K562 (cell line): Measurements from ENCODE around the gene PRKCE. TPM values are rescaled to one million over a fixed set of nuclear protein-coding genes. Genes with fewer than 3 reads are reported as not detected.

Experiments used
- AFF1 ChIP-seq, 2 experiments: fragments of 450-650 bp; IDR thresholded peaks; 2 replicates each; pipeline ENCODE4 v1.6.1; 2018; ENCODE audit warnings: mild to moderate bottlenecking in 2 of 2, low read depth in 1 of 2; ENCODE audit not compliant: partially characterized antibody in 2 of 2
- ARID3B ChIP-seq: fragments of 250-450 bp; sonication (Bioruptor Pico); IDR thresholded peaks from 2 replicates; pipeline ENCODE4 v1.4.0; 2020; ENCODE audit warnings: borderline replicate concordance
- CHAMP1 ChIP-seq: fragments of 450-650 bp; IDR thresholded peaks from 2 replicates; pipeline ENCODE4 v1.6.1; 2016; ENCODE audit warnings: mild to moderate bottlenecking
- CXXC5 ChIP-seq: fragments of 250-450 bp; sonication (Bioruptor Pico); IDR thresholded peaks from 2 replicates; pipeline ENCODE4 v1.8.0; 2022; ENCODE audit warnings: inconsistent platforms, mild to moderate bottlenecking, moderate library complexity
- GABPA ChIP-seq: fragments of 200-800 bp; sonication (Bioruptor generic); conservative IDR thresholded peaks from 2 replicates; pipeline ENCODE4 v1.6.1; 2016; ENCODE audit warnings: low read depth, missing genetic modification characterization, missing compliant biosample characterization
- IFI16 ChIP-seq: fragments of 250-450 bp; sonication (Bioruptor Pico); IDR thresholded peaks from 2 replicates; pipeline ENCODE4 v2.1.2; 2022; ENCODE audit warnings: mild to moderate bottlenecking, inconsistent platforms
- JUN ChIP-seq, 2 experiments: sonication (generic) in 1 of 2; formaldehyde crosslinking in 1 of 2; IDR thresholded peaks; 2 replicates each; pipeline versions ENCODE4 v1.6.1 to v1.8.0; 2012 to 2022; ENCODE audit warnings: borderline replicate concordance in 2 of 2, mild to moderate bottlenecking in 2 of 2, improper control_type of control experiment in 1 of 2, low read depth in 1 of 2, low read length in 1 of 2, missing genetic modification reagents in 1 of 2
- MCM2 ChIP-seq: fragments of 450-650 bp; IDR thresholded peaks from 2 replicates; pipeline ENCODE4 v1.6.1; 2017; ENCODE audit warnings: low read depth, mild to moderate bottlenecking
- NR2C2 ChIP-seq, 2 experiments: fragments of 200-800 bp in 1 of 2; sonication (Bioruptor generic) in 1 of 2; sonication (generic) in 1 of 2; formaldehyde crosslinking in 1 of 2; IDR thresholded peaks; 2 replicates each; pipeline versions ENCODE4 v1.6.1 to v1.8.0; 2016 to 2022; ENCODE audit warnings: mild to moderate bottlenecking in 1 of 2, missing compliant biosample characterization in 1 of 2, missing genetic modification characterization in 1 of 2, missing genetic modification reagents in 1 of 2
- PHB2 ChIP-seq: fragments of 450-650 bp; IDR thresholded peaks from 2 replicates; pipeline ENCODE4 v1.6.1; 2017; ENCODE audit warnings: low read depth
- RNF2 ChIP-seq: sonication (generic); IDR thresholded peaks from 2 replicates; pipeline ENCODE4 v1.6.1; 2016
- TSHZ1 ChIP-seq: fragments of 250-450 bp; sonication (Bioruptor Pico); IDR thresholded peaks from 2 replicates; pipeline ENCODE4 v1.4.0; 2020; ENCODE audit warnings: mild to moderate bottlenecking, moderate library complexity
- ZBTB34 ChIP-seq: fragments of 250-450 bp; sonication (Bioruptor Pico); IDR thresholded peaks from 2 replicates; pipeline ENCODE4 v1.8.0; 2021; ENCODE audit warnings: mild to moderate bottlenecking, moderate library complexity
- ZEB2 ChIP-seq: fragments of 450-650 bp; IDR thresholded peaks from 2 replicates; pipeline ENCODE4 v1.6.1; 2016
- polyA plus RNA-seq, 8 experiments: library from polyadenylated mRNA; depleted of rRNA in 4 of 8; stranded (reverse) in 5 of 8; unstranded in 3 of 8; fragments of >200 nt; fragmentation: Nextera tagmentation in 2 of 8; fragmentation: Illumina TruSeq in 1 of 8; extraction: Ambion mirVana in 2 of 8; extraction: Trizol in 1 of 8; gene quantifications; 2 replicates each; pipeline versions ENCODE4 v1.2.1 to v1.2.3, GENCODE V29; 2011 to 2014; ENCODE audit warnings: inconsistent platforms in 1 of 8, missing spikeins in 1 of 8
- total RNA-seq, 7 experiments: library from RNA; depleted of rRNA in 6 of 7; stranded (reverse); fragments of >200 nt in 6 of 7; fragmentation: Illumina TruSeq in 2 of 7; extraction: Trizol in 2 of 7; gene quantifications; 2 replicates each; pipeline versions ENCODE4 v1.2.1 to v1.2.3, GENCODE V29; 2011 to 2021; ENCODE audit warnings: low replicate concordance in 1 of 7

Gene PRKCE
- total and polyA plus RNA-seq, 9 of the 15 experiments (the other 6 are each of a cell fraction or from before 2014, with no cell fraction given): 0.06 to 1.0 (median 0.22) TPM; not detected in 1

GRCh38 chr2:46225150-46225625, 573.7 kb downstream of the PRKCE start (continued):
- no peak for TF ChIP-seq PHB2
- no peak for TF ChIP-seq IFI16 (CRISPR knock-in tag)
- TF ChIP-seq ARID3B (CRISPR knock-in tag): no peak
- TF ChIP-seq GABPA: peak; percentile 6; the same call in 1 of the 2 replicates
- no peak for TF ChIP-seq RNF2
- no peak for TF ChIP-seq CHAMP1
- TF ChIP-seq JUN (IDR thresholded peaks at IDR 0.05; ENCODE audit: borderline replicate concordance, low read depth, low read length): no peak
- no peak for TF ChIP-seq JUN (CRISPR knock-in tag; IDR thresholded peaks at IDR 0.05; ENCODE audit: borderline replicate concordance)
- no peak for TF ChIP-seq CXXC5 (CRISPR knock-in tag)
- no peak for TF ChIP-seq AFF1 (IDR thresholded peaks at IDR 0.05; ENCODE audit: low read depth in 1 of 2, partially characterized antibody in 2 of 2)
- no peak for TF ChIP-seq MCM2
- no peak for TF ChIP-seq ZEB2
- TF ChIP-seq TSHZ1: no peak
- no peak for TF ChIP-seq NR2C2 (CRISPR knock-in tag; IDR thresholded peaks at IDR 0.05)
- peak; percentile 75 for TF ChIP-seq NR2C2 (tag; IDR thresholded peaks at IDR 0.05)
- TF ChIP-seq ZBTB34 (CRISPR knock-in tag): no peak
